Measurements from ENCODE around the gene CAT. TPM values are rescaled to one million over a fixed set of nuclear protein-coding genes. Genes with fewer than 3 reads are reported as not detected.
A peak's percentile ranks its signal among the peaks of the same experiment; 100 is the strongest.

The CAT gene
- total RNA-seq, 1 experiment from 2014 or later = 65.9 TPM

GRCh38 chr11:34483106-34483874, 44.6 kb downstream of the CAT start:
- in situ Hi-C loops (cut with HindIII; ENCODE audit: low pct_unique_long_range_greater_than_20kb, low sequenced_read_pairs) (no loop called here), intact Hi-C loops (cut with micrococcal nuclease; ENCODE audit: unreplicated experiment) (no loop called here)
- Histone ChIP-seq H3K27me3 (ENCODE audit: control insufficient read depth, insufficient read depth, low read length) (no peaks in the 10 kb centered on the region), H3K9me3 (ENCODE audit: control insufficient read depth, insufficient read depth, low read depth, low read length) (no peaks in the 10 kb centered on the region), H3K27ac (ENCODE audit: low read length) (no peak overlapping the region), H3K4me1 (ENCODE audit: control insufficient read depth, insufficient read depth, low read length) (no peaks in the 10 kb centered on the region), H3K4me3 (ENCODE audit: low read depth in 2 of 2, low read length in 2 of 2) (no peak overlapping the region), H3K36me3 (ENCODE audit: control insufficient read depth, insufficient read depth, low read length) (no peaks in the 10 kb centered on the region)
- ChIA-PET CTCF (no interaction called here), POLR2A (no interaction called here)
- no peak for TF ChIP-seq POLR2AphosphoS5 (IDR thresholded peaks at IDR 0.05; ENCODE audit: low read depth, low read length)
- TF ChIP-seq TCF7L2 (IDR thresholded peaks at IDR 0.05; ENCODE audit: low read depth, low read length) = no peak
- TF ChIP-seq SIN3A (IDR thresholded peaks at IDR 0.05; ENCODE audit: borderline replicate concordance, insufficient read depth, low read depth, low read length) = no peak
- TF ChIP-seq, protein P1, sequence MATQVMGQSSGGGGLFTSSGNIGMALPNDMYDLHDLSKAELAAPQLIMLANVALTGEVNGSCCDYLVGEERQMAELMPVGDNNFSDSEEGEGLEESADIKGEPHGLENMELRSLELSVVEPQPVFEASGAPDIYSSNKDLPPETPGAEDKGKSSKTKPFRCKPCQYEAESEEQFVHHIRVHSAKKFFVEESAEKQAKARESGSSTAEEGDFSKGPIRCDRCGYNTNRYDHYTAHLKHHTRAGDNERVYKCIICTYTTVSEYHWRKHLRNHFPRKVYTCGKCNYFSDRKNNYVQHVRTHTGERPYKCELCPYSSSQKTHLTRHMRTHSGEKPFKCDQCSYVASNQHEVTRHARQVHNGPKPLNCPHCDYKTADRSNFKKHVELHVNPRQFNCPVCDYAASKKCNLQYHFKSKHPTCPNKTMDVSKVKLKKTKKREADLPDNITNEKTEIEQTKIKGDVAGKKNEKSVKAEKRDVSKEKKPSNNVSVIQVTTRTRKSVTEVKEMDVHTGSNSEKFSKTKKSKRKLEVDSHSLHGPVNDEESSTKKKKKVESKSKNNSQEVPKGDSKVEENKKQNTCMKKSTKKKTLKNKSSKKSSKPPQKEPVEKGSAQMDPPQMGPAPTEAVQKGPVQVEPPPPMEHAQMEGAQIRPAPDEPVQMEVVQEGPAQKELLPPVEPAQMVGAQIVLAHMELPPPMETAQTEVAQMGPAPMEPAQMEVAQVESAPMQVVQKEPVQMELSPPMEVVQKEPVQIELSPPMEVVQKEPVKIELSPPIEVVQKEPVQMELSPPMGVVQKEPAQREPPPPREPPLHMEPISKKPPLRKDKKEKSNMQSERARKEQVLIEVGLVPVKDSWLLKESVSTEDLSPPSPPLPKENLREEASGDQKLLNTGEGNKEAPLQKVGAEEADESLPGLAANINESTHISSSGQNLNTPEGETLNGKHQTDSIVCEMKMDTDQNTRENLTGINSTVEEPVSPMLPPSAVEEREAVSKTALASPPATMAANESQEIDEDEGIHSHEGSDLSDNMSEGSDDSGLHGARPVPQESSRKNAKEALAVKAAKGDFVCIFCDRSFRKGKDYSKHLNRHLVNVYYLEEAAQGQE (IDR thresholded peaks at IDR 0.05; ENCODE audit: insufficient read depth in 1 of 2, low read depth in 2 of 2, low read length in 1 of 2) = no peak
- TF ChIP-seq, protein P2, sequence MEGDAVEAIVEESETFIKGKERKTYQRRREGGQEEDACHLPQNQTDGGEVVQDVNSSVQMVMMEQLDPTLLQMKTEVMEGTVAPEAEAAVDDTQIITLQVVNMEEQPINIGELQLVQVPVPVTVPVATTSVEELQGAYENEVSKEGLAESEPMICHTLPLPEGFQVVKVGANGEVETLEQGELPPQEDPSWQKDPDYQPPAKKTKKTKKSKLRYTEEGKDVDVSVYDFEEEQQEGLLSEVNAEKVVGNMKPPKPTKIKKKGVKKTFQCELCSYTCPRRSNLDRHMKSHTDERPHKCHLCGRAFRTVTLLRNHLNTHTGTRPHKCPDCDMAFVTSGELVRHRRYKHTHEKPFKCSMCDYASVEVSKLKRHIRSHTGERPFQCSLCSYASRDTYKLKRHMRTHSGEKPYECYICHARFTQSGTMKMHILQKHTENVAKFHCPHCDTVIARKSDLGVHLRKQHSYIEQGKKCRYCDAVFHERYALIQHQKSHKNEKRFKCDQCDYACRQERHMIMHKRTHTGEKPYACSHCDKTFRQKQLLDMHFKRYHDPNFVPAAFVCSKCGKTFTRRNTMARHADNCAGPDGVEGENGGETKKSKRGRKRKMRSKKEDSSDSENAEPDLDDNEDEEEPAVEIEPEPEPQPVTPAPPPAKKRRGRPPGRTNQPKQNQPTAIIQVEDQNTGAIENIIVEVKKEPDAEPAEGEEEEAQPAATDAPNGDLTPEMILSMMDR (IDR thresholded peaks at IDR 0.05) = no peak
- DNase-seq (ENCODE audit: low read depth, low spot score) (no peak), ATAC-seq (peak; percentile 68)
- BruUV-seq (replicated peaks) = no TSS peak

DNA sequence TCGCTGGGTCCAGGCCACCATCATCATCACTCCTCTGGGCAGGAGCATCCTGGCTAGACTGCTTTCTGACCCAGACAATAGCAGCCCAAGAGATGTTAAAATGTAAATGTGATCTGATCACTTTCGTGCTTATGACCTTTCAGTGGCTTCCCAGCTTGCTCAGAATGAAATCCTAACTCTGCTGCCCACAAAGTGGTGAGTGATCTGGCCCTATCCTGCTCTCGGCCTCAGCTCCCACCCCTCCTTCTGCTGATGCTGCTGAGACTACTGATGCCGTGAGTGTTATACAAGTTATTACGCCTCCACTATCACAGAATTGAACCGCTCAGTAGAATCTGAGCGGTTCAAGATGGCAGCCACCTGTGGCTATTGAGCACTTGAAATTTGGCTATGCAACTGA, 48.7 kb downstream of the CAT start:
- H3K36me3 ChIP-seq (ENCODE audit: control insufficient read depth, insufficient read depth, low read length) = no peaks in the 10 kb centered on the region
- no peak overlapping the region for H3K4me3 ChIP-seq (ENCODE audit: low read depth in 2 of 2, low read length in 2 of 2)
- no peak for DNase-seq (ENCODE audit: low read depth, low spot score)
- H3K27me3 ChIP-seq (ENCODE audit: control insufficient read depth, insufficient read depth, low read length) = no peaks in the 10 kb centered on the region
- no peaks in the 10 kb centered on the region for H3K4me1 ChIP-seq (ENCODE audit: control insufficient read depth, insufficient read depth, low read length)
- no peak for ATAC-seq
- no peaks in the 10 kb centered on the region for H3K9me3 ChIP-seq (ENCODE audit: control insufficient read depth, insufficient read depth, low read depth, low read length)
- intact Hi-C loops (cut with micrococcal nuclease; ENCODE audit: unreplicated experiment) (no loop called here), in situ Hi-C loops (cut with HindIII; ENCODE audit: low pct_unique_long_range_greater_than_20kb, low sequenced_read_pairs) (no loop called here)
- TF ChIP-seq, protein P2 (IDR thresholded peaks at IDR 0.05) = no peak
- TF ChIP-seq SIN3A (IDR thresholded peaks at IDR 0.05; ENCODE audit: borderline replicate concordance, insufficient read depth, low read depth, low read length) = no peak
- TF ChIP-seq, protein P1 (IDR thresholded peaks at IDR 0.05; ENCODE audit: insufficient read depth in 1 of 2, low read depth in 2 of 2, low read length in 1 of 2) = no peak
- TF ChIP-seq TCF7L2 (IDR thresholded peaks at IDR 0.05; ENCODE audit: low read depth, low read length) = no peak
- TF ChIP-seq POLR2AphosphoS5 (IDR thresholded peaks at IDR 0.05; ENCODE audit: low read depth, low read length) = no peak
- CTCF ChIA-PET = no interaction called here
- H3K27ac ChIP-seq (ENCODE audit: low read length) = no peak overlapping the region
- POLR2A ChIA-PET = no interaction called here
- no TSS peak for BruUV-seq (replicated peaks)
